ENCODE measurements around the gene EZR.

GRCh38 chr6:158757753-158758090 lies 61.4 kb downstream of the EZR start:
- no peak for TF ChIP-seq EZH2 (IDR thresholded peaks at IDR 0.05; ENCODE audit: borderline replicate concordance, low read length)
- no peak for TF ChIP-seq CTCF (IDR thresholded peaks at IDR 0.05; ENCODE audit: low read length)
